Measurements from ENCODE around the gene RREB1. TPM values are rescaled to one million over a fixed set of nuclear protein-coding genes. Genes with fewer than 3 reads are reported as not detected.

RREB1 gene
- total RNA-seq, 1 experiment from 2014 or later: 35.8 TPM

GRCh38 chr6:7285416-7285815, 177.7 kb downstream of the RREB1 start:
- Histone ChIP-seq H3K79me2 (ENCODE audit: insufficient read depth, low read length) (no peaks in the 10 kb centered on the region), H3K79me1 (ENCODE audit: insufficient read depth, low read depth, low read length, poor library complexity, severe bottlenecking) (no peaks in the 10 kb centered on the region), H2AFZ (ENCODE audit: low read length) (no peak overlapping the region), H3K4ac (ENCODE audit: low read depth, low read length) (no peak overlapping the region), H2BK20ac (ENCODE audit: low read depth, low read length, poor library complexity, severe bottlenecking) (no peak overlapping the region), H3T11ph (ENCODE audit: low read length) (no peak overlapping the region), H3K18ac (ENCODE audit: insufficient read length, low read depth, low read length) (no peak overlapping the region), H2AK5ac (ENCODE audit: insufficient read length, low read length) (no peak overlapping the region), H2BK12ac (ENCODE audit: insufficient read length, low read depth, low read length) (no peak overlapping the region), H3K27me3 (ENCODE audit: insufficient read depth, low read length) (no peaks in the 10 kb centered on the region), H3K23me2 (ENCODE audit: insufficient read length, low read depth, low read length, poor library complexity, severe bottlenecking) (no peaks in the 10 kb centered on the region), H3K23ac (ENCODE audit: insufficient read length, low read depth, low read length) (no peak overlapping the region), H3K4me1 (ENCODE audit: insufficient read depth, low read length) (no peaks in the 10 kb centered on the region), H3K9ac (ENCODE audit: extremely low read depth, insufficient read length, low read length) (no peak overlapping the region), H3K9me3 (ENCODE audit: control insufficient read depth, low read depth, low read length) (no peaks in the 10 kb centered on the region), H2BK5ac (ENCODE audit: insufficient read length, low read length) (no peak overlapping the region), H3K56ac (ENCODE audit: insufficient read length, low read depth, low read length) (no peak overlapping the region), H2BK15ac (ENCODE audit: low read depth, low read length) (no peak overlapping the region), H3K4me2 (ENCODE audit: insufficient read depth, insufficient read length, low read length) (no peak overlapping the region), H3K27ac (ENCODE audit: insufficient read length, low read depth, low read length) (no peak overlapping the region), H4K8ac (replicated peaks; ENCODE audit: insufficient read length, low read depth, low read length) (no peak overlapping the region), H2BK120ac (ENCODE audit: low read depth, low read length, poor library complexity, severe bottlenecking) (no peak overlapping the region), H4K5ac (ENCODE audit: insufficient read length, low read depth, low read length) (no peak overlapping the region), H4K91ac (ENCODE audit: insufficient read length, low read depth, low read length) (no peak overlapping the region), H3K14ac (ENCODE audit: insufficient read depth, low read length) (no peak overlapping the region), H4K20me1 (ENCODE audit: control insufficient read depth, insufficient read depth, insufficient read length) (no peaks in the 10 kb centered on the region)
- WGBS (ENCODE audit: extremely low coverage, insufficient read length, low lambda C conversion rate): no CpG with 5 or more reads among the region's 6 CpGs
- no peak for DNase-seq
- Mint-ChIP-seq H3K4me3 (no peak overlapping the region), H3K9me3 (no peaks in the 10 kb centered on the region), H3K27ac (no peak overlapping the region), H3K27me3 (ENCODE audit: low read depth) (no peaks in the 10 kb centered on the region), H3K4me1 (no peaks in the 10 kb centered on the region), H3K36me3 (ENCODE audit: insufficient read depth in 1 of 3, low read depth in 3 of 3) (peaks cover 14 to 47% (median 42%) of the 10 kb centered on the region in 3 experiments; a peak in 6 of 7 replicates)
- TF ChIP-seq, protein P1, sequence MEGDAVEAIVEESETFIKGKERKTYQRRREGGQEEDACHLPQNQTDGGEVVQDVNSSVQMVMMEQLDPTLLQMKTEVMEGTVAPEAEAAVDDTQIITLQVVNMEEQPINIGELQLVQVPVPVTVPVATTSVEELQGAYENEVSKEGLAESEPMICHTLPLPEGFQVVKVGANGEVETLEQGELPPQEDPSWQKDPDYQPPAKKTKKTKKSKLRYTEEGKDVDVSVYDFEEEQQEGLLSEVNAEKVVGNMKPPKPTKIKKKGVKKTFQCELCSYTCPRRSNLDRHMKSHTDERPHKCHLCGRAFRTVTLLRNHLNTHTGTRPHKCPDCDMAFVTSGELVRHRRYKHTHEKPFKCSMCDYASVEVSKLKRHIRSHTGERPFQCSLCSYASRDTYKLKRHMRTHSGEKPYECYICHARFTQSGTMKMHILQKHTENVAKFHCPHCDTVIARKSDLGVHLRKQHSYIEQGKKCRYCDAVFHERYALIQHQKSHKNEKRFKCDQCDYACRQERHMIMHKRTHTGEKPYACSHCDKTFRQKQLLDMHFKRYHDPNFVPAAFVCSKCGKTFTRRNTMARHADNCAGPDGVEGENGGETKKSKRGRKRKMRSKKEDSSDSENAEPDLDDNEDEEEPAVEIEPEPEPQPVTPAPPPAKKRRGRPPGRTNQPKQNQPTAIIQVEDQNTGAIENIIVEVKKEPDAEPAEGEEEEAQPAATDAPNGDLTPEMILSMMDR (conservative IDR thresholded peaks at IDR 0.05): no peak

Measured in H9 (cell line).